ENCODE measurements around the gene SH3BP4. TPM values are rescaled to one million over a fixed set of nuclear protein-coding genes. Genes with fewer than 3 reads are reported as not detected.

The SH3BP4 gene
- total RNA-seq, 1 donor from 2014 or later, result 53.4 TPM

- Histone ChIP-seq H3K4me2 (no peak overlapping the region), H3K79me2 (ENCODE audit: low read depth) (no peaks in the 10 kb centered on the region), H2AFZ (replicated peaks) (no peak overlapping the region), H3F3A (ENCODE audit: low read depth) (no peaks in the 10 kb centered on the region), H4K20me1 (ENCODE audit: low read depth) (no peaks in the 10 kb centered on the region), H3K27ac (no peak overlapping the region), H3K36me3 (no peaks in the 10 kb centered on the region), H3K4me3 (no peak overlapping the region), H3K9me3 (ENCODE audit: low read depth) (peaks cover 8% of the 10 kb centered on the region), H3K4me1 (peaks cover 8% of the 10 kb centered on the region), H3K9ac (no peak overlapping the region), H3K27me3 (no peaks in the 10 kb centered on the region)
- Mint-ChIP-seq H3K9me3 (peaks cover 13% of the 10 kb centered on the region), H3K4me1 (peaks cover 13% of the 10 kb centered on the region), H3K27ac (no peak overlapping the region), H3K4me3 (no peak overlapping the region), H3K36me3 (no peaks in the 10 kb centered on the region), H3K27me3 (ENCODE audit: insufficient read depth, low read depth) (peaks cover 5% of the 10 kb centered on the region)
- TF ChIP-seq CTCF (IDR thresholded peaks at IDR 0.05) (no peak), EZH2phosphoT487 (IDR thresholded peaks at IDR 0.05) (no peak)
- DNase-seq (ENCODE audit: low spot score), result no peak
Measured at GRCh38 chr2:234940527-234940926, 11.3 kb upstream of the SH3BP4 start.

- no peak overlapping the region for H3K27ac ChIP-seq
- Mint-ChIP-seq H3K4me1 (peaks cover 18% of the 10 kb centered on the region), H3K27me3 (ENCODE audit: insufficient read depth, low read depth) (peaks cover 7% of the 10 kb centered on the region), H3K9me3 (peaks cover 16% of the 10 kb centered on the region), H3K36me3 (no peaks in the 10 kb centered on the region), H3K27ac (no peak overlapping the region), H3K4me3 (no peak overlapping the region)
- peaks cover 8% of the 10 kb centered on the region for H3K4me1 ChIP-seq
- H2AFZ ChIP-seq (replicated peaks), result no peak overlapping the region
- TF ChIP-seq EZH2phosphoT487 (IDR thresholded peaks at IDR 0.05), result no peak
- no peak for TF ChIP-seq EZH2 (IDR thresholded peaks at IDR 0.05)
- no peak for DNase-seq (ENCODE audit: low spot score)
- no peak overlapping the region for H3K9ac ChIP-seq
- H3K9me3 ChIP-seq (ENCODE audit: low read depth), result peaks cover 8% of the 10 kb centered on the region
- no peak overlapping the region for H3K4me2 ChIP-seq
- peaks cover 1% of the 10 kb centered on the region for H3K27me3 ChIP-seq
- no peak overlapping the region for H3K4me3 ChIP-seq
- no peaks in the 10 kb centered on the region for H3K36me3 ChIP-seq
- no peaks in the 10 kb centered on the region for H3K79me2 ChIP-seq (ENCODE audit: low read depth)
- H3F3A ChIP-seq (ENCODE audit: low read depth), result peaks cover under 1% of the 10 kb centered on the region
- H4K20me1 ChIP-seq (ENCODE audit: low read depth), result no peaks in the 10 kb centered on the region
Measured at GRCh38 chr2:234945339-234945873, 6.4 kb upstream of the SH3BP4 start.

GRCh38 chr2:234947556-234947955, 4.3 kb upstream of the SH3BP4 start:
- Histone ChIP-seq H3K9ac (no peak overlapping the region), H3F3A (ENCODE audit: low read depth) (peaks cover 5% of the 10 kb centered on the region), H3K4me1 (peaks cover 11% of the 10 kb centered on the region), H4K20me1 (ENCODE audit: low read depth) (peaks cover 2% of the 10 kb centered on the region), H3K36me3 (no peaks in the 10 kb centered on the region), H3K9me3 (ENCODE audit: low read depth) (peaks cover 8% of the 10 kb centered on the region), H3K4me3 (no peak overlapping the region), H3K27ac (no peak overlapping the region), H3K27me3 (peaks cover 11% of the 10 kb centered on the region), H2AFZ (replicated peaks) (no peak overlapping the region), H3K79me2 (ENCODE audit: low read depth) (peaks cover 10% of the 10 kb centered on the region), H3K4me2 (no peak overlapping the region)
- Mint-ChIP-seq H3K27me3 (ENCODE audit: insufficient read depth, low read depth) (peaks cover 9% of the 10 kb centered on the region), H3K4me1 (peaks cover 17% of the 10 kb centered on the region), H3K9me3 (peaks cover 16% of the 10 kb centered on the region), H3K27ac (peak overlapping the region; percentile 4), H3K4me3 (no peak overlapping the region), H3K36me3 (no peaks in the 10 kb centered on the region)
- no peak for DNase-seq (ENCODE audit: low spot score)
- TF ChIP-seq EZH2 (IDR thresholded peaks at IDR 0.05) (no peak), EZH2phosphoT487 (IDR thresholded peaks at IDR 0.05) (no peak), CTCF (IDR thresholded peaks at IDR 0.05) (no peak)

- no peak overlapping the region for H3K27ac Mint-ChIP-seq
- H3K36me3 ChIP-seq, result no peaks in the 10 kb centered on the region
- H3K27ac ChIP-seq, result no peak overlapping the region
- H3K9me3 ChIP-seq (ENCODE audit: low read depth), result no peaks in the 10 kb centered on the region
- H4K20me1 ChIP-seq (ENCODE audit: low read depth), result peaks cover 26% of the 10 kb centered on the region
- peaks cover 5% of the 10 kb centered on the region for H3K9me3 Mint-ChIP-seq
- peaks cover 34% of the 10 kb centered on the region for H3K79me2 ChIP-seq (ENCODE audit: low read depth)
- peaks cover 9% of the 10 kb centered on the region for H3K27me3 Mint-ChIP-seq (ENCODE audit: insufficient read depth, low read depth)
- H3K4me3 ChIP-seq, result no peak overlapping the region
- peak overlapping the region; percentile 93 for H3K4me3 Mint-ChIP-seq
- H3F3A ChIP-seq (ENCODE audit: low read depth), result peaks cover 25% of the 10 kb centered on the region
- H3K4me1 Mint-ChIP-seq, result peaks cover 37% of the 10 kb centered on the region
- H2AFZ ChIP-seq (replicated peaks), result no peak overlapping the region
- H3K9ac ChIP-seq, result no peak overlapping the region
- no peak overlapping the region for H3K4me2 ChIP-seq
- H3K36me3 Mint-ChIP-seq, result no peaks in the 10 kb centered on the region
- H3K4me1 ChIP-seq, result peaks cover 30% of the 10 kb centered on the region
- peaks cover 11% of the 10 kb centered on the region for H3K27me3 ChIP-seq
- no peak for TF ChIP-seq CTCF (IDR thresholded peaks at IDR 0.05)
- no peak for TF ChIP-seq EZH2 (IDR thresholded peaks at IDR 0.05)
- no peak for TF ChIP-seq EZH2phosphoT487 (IDR thresholded peaks at IDR 0.05)
- no peak for DNase-seq (ENCODE audit: low spot score)
Measured at GRCh38 chr2:234949762-234950434, 1.9 kb upstream of the SH3BP4 start.

All from neural progenitor cell (in vitro differentiated cells).